Measurements from ENCODE around the gene NTNG1.

NTNG1 gene

GRCh38 chr1:107267489-107267888 lies 126.7 kb downstream of the NTNG1 start:
- DNase-seq, result no peak

DNA sequence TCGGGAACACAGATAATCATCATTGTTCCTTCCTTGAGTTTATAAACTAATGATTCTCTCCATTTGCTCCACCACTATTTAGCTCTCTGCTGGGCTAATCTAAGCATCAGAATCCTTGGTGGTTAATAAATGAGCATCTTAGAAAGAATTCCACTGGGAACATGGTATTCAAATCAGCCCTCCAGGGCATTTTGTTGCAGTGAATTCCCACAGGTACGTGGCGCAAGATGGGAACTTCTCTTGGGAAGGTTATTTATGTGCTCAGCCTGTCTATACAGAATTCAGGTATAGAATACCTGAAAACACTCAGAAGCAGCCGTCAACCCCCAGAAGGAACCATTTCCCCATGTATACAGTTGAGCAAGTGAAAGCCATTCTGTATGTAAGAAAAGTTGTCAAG lies 131.5 kb downstream of the NTNG1 start:
- no peak for DNase-seq

GRCh38 chr1:107273515-107273914 lies 132.7 kb downstream of the NTNG1 start:
- no peak for DNase-seq

GRCh38 chr1:107274227-107274626 lies 133.4 kb downstream of the NTNG1 start:
- no peak for DNase-seq

- no peak for DNase-seq
Observed at GRCh38 chr1:107276247-107276646, 135.4 kb downstream of the NTNG1 start.

- no peak for DNase-seq
Observed at GRCh38 chr1:107277022-107277421, 136.2 kb downstream of the NTNG1 start.

- no peak for DNase-seq
Observed at GRCh38 chr1:107286125-107286524, 145.3 kb downstream of the NTNG1 start.

- DNase-seq, result no peak
Observed at GRCh38 chr1:107291987-107292386, 151.1 kb downstream of the NTNG1 start.

GRCh38 chr1:107293901-107294613 lies 153.2 kb downstream of the NTNG1 start:
- no peak for DNase-seq

DNA sequence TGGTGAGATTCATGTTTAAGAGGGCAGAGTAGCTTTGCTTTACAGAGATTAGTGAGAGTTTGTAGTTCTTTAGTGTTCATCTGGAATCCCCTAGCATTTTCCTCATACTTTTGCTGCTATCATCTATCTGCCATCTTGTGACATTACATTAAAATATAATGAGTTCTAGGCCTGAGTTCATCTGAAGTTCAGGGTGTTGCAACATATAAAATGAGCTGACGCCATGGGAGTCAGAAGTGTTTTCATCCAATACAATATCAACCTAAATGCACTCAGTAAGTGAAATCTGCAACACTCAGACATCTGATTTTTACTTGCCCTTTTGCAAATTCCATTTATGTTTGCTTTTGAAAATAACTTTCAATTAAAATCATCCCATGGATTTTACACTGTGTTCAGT lies 153.8 kb downstream of the NTNG1 start:
- no peak for DNase-seq

GRCh38 chr1:107297681-107298080 lies 156.8 kb downstream of the NTNG1 start:
- DNase-seq, result no peak

GRCh38 chr1:107298526-107298925 lies 157.7 kb downstream of the NTNG1 start:
- no peak for DNase-seq

- DNase-seq, result no peak
Observed at GRCh38 chr1:107299521-107299920, 158.7 kb downstream of the NTNG1 start.

DNA sequence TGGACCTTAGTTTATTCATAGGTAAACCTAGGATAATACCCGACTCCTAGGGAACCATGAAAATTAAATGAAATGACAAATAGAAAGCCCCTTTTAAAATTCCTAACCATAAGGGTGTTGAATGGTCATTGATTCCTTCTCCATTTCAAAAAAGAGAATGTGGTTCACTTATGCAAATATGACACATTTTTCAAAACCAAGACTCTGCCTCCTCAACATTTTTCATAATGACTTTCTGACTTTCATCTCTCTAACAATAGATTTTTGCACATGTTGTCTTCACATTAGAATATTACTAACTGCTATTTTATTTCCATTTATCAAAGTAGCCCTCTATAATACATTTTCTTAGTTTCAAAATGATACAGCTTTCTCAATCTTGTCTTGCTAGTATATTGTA lies 169.1 kb downstream of the NTNG1 start:
- DNase-seq, result no peak

DNA sequence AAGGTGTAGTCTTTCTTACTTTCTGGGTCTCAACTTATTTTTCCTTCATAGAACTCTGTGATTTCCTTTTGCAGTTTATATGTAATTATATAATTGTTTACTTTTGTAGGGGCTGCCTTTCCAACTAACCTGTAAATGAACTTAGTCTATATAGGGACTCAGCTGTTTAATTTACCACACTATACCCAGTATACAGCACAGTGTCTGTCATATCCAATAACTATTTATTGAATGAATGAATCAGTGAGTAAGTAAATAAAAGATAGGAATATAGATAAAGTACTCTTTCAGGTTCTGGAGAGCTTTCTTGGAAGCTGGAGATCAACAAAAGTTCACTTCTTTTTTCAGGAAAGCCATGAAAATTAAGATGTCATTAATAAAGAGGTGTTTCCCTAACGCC lies 174.8 kb downstream of the NTNG1 start:
- no peak for DNase-seq

- no peak for DNase-seq
Observed at GRCh38 chr1:107318932-107319331, 178.1 kb downstream of the NTNG1 start.

DNA sequence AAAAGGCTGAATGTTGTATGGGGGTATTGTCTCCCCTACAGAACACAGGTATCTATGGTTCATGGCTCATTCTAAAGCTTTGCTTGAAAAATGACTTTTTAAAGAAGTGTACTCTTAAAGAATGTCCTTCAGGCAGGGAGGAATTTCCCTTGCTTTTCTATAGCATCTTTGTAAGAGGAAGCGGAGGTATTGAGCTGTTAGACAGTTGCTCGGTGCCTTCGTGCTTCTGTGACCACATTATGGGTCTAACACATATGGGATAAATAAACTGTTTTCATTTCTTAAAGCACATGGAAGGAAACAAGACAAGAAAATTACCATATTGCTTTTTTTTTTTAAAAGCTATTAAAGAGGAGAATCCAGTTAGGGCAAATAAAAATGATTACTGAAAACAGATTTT lies 182.9 kb downstream of the NTNG1 start:
- DNase-seq, result no peak

GRCh38 chr1:107326824-107327445 lies 186.1 kb downstream of the NTNG1 start:
- no peak for DNase-seq

DNA sequence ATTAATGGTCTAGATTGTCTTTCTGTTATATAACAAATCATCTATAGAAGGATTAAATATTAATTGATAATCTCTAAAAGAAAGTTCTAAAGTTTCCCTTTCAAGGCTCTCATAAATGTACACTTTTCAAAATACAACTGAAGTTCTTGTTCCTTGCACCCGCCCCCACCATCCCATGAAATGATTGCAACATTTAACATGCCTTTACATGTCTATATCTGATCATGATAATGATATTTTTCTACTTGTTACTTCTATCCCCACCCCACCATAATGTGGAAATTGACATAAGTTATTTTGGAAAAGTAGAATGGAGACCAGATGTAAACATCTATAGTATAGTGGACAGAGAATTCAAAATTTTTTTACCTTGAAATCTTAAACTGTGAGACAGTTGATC lies 186.6 kb downstream of the NTNG1 start:
- no peak for DNase-seq

DNA sequence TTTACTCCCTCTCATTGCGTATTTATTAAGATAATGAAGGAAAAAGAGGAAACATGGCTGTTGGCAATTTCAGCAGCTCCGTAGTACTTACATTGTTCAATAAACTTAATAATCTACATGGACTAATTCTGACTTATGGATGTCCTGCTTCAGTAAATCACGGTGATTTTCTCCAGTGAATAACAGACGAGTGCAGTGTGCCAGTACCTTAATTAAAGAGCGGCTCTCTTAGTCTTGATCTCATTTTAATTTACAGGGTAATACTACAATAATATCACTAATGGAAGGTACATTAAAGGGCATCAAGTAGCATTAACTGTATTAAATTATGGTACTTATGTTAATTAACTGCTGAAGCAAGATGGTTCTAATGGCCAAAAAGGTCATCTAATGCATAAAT lies 187.2 kb downstream of the NTNG1 start:
- DNase-seq, result no peak

DNA sequence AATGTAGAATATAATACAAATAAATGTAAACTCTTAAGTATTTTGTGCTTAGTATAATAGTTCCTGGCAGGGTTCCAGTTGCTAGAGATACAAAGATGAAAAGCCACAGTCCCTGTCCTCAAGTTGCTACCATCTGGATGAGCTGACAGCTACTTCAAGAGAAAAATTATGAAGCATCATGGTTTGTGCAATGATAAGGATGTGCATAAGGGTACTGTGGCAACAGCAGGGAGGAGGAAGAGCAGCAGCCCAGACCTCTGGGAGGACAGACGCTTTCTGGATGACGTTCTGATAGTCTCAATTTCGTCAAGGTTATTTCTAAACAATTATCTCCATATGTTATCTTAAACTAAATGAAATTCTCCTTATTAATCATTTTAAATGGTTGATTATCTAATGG lies 198.9 kb downstream of the NTNG1 start:
- DNase-seq, result no peak

- DNase-seq, result no peak
Observed at GRCh38 chr1:107342316-107342715, 201.5 kb downstream of the NTNG1 start.

DNA sequence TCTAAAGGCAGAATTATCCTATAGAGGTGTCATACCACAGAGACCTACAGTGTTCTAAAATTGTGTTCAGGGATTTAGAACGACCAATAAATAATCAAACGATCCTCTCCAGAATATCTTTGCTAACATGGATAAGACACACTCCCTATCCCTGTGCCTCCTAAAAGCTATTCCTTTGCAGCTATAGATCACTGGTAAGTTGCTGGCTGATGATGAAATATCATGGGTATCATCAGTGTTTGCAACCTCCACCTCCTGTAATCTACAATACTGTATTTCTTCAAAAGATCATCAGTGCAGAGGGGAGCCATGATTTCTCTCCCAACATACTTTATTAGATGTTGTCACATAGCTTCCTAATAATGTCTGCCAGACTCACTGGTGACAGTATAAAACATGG lies 201.9 kb downstream of the NTNG1 start:
- no peak for DNase-seq

DNA sequence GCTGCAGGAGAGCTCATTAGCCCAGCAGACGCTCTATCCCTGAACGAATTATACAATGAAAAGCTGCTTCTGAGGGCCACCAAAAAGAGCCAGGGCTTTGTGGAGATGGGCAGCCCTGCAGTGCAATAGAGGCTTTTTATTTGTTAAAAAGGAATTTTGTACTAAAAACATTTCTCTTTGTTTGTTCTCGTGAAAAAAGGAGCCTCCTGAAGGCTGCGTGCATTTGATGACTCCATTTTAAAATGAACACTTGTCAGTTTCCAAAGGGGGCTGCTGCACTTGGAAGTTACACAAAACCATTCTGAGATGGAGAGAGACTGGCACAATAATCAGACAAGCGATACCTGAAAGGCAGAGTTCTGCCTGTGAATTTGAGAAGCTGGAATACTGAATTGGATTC lies 202.8 kb downstream of the NTNG1 start:
- no peak for DNase-seq

- DNase-seq, result no peak
Observed at GRCh38 chr1:107344268-107344760, 203.5 kb downstream of the NTNG1 start.
